ENCODE results near the gene ARHGAP8.

Gene ARHGAP8

DNA sequence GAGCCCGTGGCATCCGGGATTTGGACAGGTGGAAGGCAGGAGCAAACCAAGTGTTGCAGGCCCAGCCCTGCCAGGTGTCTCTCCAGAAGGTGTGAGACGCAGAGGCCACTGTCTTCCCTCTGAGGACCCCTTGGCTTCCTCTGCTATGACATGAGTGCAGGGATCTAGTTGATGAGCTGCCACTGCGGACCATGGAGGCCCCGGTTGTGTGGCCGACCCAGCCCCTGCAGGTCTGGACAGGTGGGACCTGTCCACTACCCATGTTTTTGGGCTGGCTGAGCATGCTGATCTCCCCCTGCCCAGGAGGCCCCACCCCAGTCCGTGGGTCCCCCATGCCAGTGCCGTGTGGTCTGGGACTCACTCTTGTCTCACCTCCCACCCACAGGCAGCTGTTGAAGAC lies 27.5 kb upstream of the ARHGAP8 start:
- H3K4me3 ChIP-seq (ENCODE audit: low read depth, low read length) = no peak overlapping the region
- no peak for TF ChIP-seq CTCF (IDR thresholded peaks at IDR 0.05; ENCODE audit: borderline replicate concordance, insufficient read depth, low read depth, low read length)

DNA sequence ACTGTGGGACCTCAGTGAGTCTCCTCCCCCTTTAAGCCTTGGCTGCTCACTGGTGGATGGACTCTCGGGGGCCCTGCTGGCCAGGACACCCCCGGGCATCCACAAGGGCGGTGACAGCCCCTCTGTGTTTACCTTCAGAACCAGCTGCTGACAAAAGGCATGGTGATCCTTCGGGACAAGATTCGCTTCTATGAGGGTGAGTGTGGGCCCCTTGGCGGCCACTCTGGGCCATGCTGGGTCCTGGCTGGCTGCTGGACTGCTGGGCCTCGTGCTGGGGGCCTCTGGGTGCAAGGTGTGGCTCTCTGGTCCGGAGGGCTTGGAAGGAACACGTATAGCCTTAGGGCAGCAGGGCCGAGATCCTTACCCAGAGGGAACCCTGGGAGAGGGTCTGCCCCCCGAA lies 25.9 kb upstream of the ARHGAP8 start:
- no peak overlapping the region for H3K4me3 ChIP-seq (ENCODE audit: low read depth, low read length)
- TF ChIP-seq CTCF (IDR thresholded peaks at IDR 0.05; ENCODE audit: borderline replicate concordance, insufficient read depth, low read depth, low read length) = no peak

GRCh38 chr22:44727148-44727547 lies 25.2 kb upstream of the ARHGAP8 start:
- no peak overlapping the region for H3K4me3 ChIP-seq (ENCODE audit: low read depth, low read length)
- no peak for TF ChIP-seq CTCF (IDR thresholded peaks at IDR 0.05; ENCODE audit: borderline replicate concordance, insufficient read depth, low read depth, low read length)

GRCh38 chr22:44727709-44728108 lies 24.7 kb upstream of the ARHGAP8 start:
- H3K4me3 ChIP-seq (ENCODE audit: low read depth, low read length) = no peak overlapping the region
- TF ChIP-seq CTCF (IDR thresholded peaks at IDR 0.05; ENCODE audit: borderline replicate concordance, insufficient read depth, low read depth, low read length) = no peak

DNA sequence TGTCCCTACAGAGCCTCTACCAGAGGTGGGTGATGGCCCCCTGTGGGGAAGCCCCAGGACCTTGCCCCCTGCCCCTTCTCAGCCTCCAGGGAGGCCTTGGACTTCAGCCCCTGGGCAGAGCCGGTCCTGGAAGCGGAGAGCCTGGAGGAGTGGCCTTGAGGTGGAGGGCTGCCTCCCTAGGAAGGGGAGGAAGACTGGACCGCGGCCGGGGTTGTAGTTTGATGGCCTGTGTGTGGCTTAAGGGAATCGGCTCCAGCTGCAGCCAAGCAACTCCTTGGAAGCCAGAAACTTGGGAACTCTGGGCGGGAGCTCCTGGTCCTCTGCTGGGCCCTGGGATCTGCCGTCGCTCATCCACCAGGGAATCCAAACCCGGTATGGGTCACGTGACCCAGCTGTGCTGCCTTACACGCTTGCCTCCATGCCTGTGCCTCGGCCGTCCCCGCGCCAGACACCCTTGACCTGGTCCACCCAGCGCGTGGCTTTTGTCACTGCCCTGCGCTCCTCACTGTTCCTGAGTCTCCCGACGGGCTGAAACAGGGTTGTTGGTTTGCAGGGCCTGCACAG lies 23.5 kb upstream of the ARHGAP8 start:
- no peak overlapping the region for H3K4me3 ChIP-seq (ENCODE audit: low read depth, low read length)
- TF ChIP-seq CTCF (IDR thresholded peaks at IDR 0.05; ENCODE audit: borderline replicate concordance, insufficient read depth, low read depth, low read length) = no peak

GRCh38 chr22:44729391-44730021 lies 22.9 kb upstream of the ARHGAP8 start:
- no peak overlapping the region for H3K4me3 ChIP-seq (ENCODE audit: low read depth, low read length)
- TF ChIP-seq CTCF (IDR thresholded peaks at IDR 0.05; ENCODE audit: borderline replicate concordance, insufficient read depth, low read depth, low read length) = no peak

- no peak overlapping the region for H3K4me3 ChIP-seq (ENCODE audit: low read depth, low read length)
- TF ChIP-seq CTCF (IDR thresholded peaks at IDR 0.05; ENCODE audit: borderline replicate concordance, insufficient read depth, low read depth, low read length) = no peak
Observed at GRCh38 chr22:44730022-44730393, 22.4 kb upstream of the ARHGAP8 start.
